ENCODE results near the gene CYB5R3.
"Not testable (repeated sequence)": the region's sequence is repeated elsewhere in the genome, so short reads cannot be mapped to it uniquely, and the experiment has no call there.

CYB5R3 gene

DNA sequence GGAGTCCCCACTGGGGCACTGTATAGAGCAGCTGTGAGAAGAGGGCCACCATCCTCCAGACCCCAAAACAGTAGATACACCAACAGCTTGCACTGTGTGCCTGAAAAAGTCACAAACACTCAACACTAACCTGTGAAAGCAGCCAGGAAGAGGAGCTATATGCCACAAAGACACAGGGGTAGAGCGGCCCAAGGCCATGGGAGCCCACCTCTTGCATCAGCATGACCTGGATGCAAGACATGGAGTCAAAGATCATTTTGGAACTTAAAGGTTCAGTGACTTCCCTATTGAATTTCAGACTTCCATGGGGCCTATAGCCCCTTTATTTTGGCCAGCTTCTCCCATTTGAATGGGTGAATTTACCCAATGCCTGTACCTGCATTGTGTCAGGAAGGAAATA, 29.7 kb upstream of the CYB5R3 start:
- Histone ChIP-seq H3K9me3 (ENCODE audit: control insufficient read depth, low read length) (no peaks in the 10 kb centered on the region), H3K27me3 (replicated peaks; ENCODE audit: control insufficient read depth, insufficient read depth, low read length, poor library complexity, severe bottlenecking) (no peaks in the 10 kb centered on the region), H3K4me3 (ENCODE audit: insufficient read depth, low read depth, low read length, poor library complexity, severe bottlenecking) (no peak overlapping the region), H3K4me1 (ENCODE audit: control insufficient read depth, insufficient read depth, low read length, poor library complexity, severe bottlenecking) (no peaks in the 10 kb centered on the region), H3K27ac (ENCODE audit: insufficient read depth, low read length, poor library complexity, severe bottlenecking) (no peak overlapping the region), H3K36me3 (ENCODE audit: control insufficient read depth, insufficient read depth, low read length) (no peaks in the 10 kb centered on the region)
- DNase-seq = no peak

DNA sequence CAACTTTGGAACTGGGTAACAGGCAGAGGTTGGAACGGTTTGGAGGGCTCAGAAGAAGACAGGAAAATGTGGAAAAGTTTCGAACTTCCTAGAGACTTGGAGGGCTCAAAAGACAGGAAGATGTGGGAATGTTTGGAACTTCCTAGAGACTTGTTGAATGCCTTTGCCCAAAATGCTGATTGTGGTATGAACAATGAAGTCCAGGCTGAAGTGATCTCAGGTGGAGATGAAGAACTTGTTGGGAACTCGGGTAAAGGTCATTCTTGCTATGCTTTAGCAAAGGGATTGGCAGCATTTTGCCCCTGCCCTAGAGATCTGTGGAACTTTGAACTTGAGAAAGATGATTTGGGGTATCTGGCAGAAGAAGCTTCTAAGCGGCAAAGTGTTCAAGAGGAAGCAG, 28.7 kb upstream of the CYB5R3 start:
- not testable (repeated sequence) for H3K27me3 ChIP-seq (replicated peaks; ENCODE audit: control insufficient read depth, insufficient read depth, low read length, poor library complexity, severe bottlenecking); H3K36me3 ChIP-seq (ENCODE audit: control insufficient read depth, insufficient read depth, low read length); H3K27ac ChIP-seq (ENCODE audit: insufficient read depth, low read length, poor library complexity, severe bottlenecking); H3K4me3 ChIP-seq (ENCODE audit: insufficient read depth, low read depth, low read length, poor library complexity, severe bottlenecking); DNase-seq; H3K4me1 ChIP-seq (ENCODE audit: control insufficient read depth, insufficient read depth, low read length, poor library complexity, severe bottlenecking); H3K9me3 ChIP-seq (ENCODE audit: control insufficient read depth, low read length)

- Histone ChIP-seq H3K27ac (ENCODE audit: insufficient read depth, low read length, poor library complexity, severe bottlenecking) (no peak overlapping the region), H3K4me3 (ENCODE audit: insufficient read depth, low read depth, low read length, poor library complexity, severe bottlenecking) (no peak overlapping the region), H3K4me1 (ENCODE audit: control insufficient read depth, insufficient read depth, low read length, poor library complexity, severe bottlenecking) (peaks cover 5% of the 10 kb centered on the region), H3K36me3 (ENCODE audit: control insufficient read depth, insufficient read depth, low read length) (no peaks in the 10 kb centered on the region), H3K27me3 (replicated peaks; ENCODE audit: control insufficient read depth, insufficient read depth, low read length, poor library complexity, severe bottlenecking) (no peaks in the 10 kb centered on the region), H3K9me3 (ENCODE audit: control insufficient read depth, low read length) (no peaks in the 10 kb centered on the region)
- no peak for DNase-seq
Observed at GRCh38 chr22:42676059-42676607, 26.9 kb upstream of the CYB5R3 start.

GRCh38 chr22:42673898-42674401, 24.8 kb upstream of the CYB5R3 start:
- Histone ChIP-seq H3K27me3 (replicated peaks; ENCODE audit: control insufficient read depth, insufficient read depth, low read length, poor library complexity, severe bottlenecking) (no peaks in the 10 kb centered on the region), H3K4me1 (ENCODE audit: control insufficient read depth, insufficient read depth, low read length, poor library complexity, severe bottlenecking) (peaks cover 5% of the 10 kb centered on the region), H3K9me3 (ENCODE audit: control insufficient read depth, low read length) (no peaks in the 10 kb centered on the region), H3K36me3 (ENCODE audit: control insufficient read depth, insufficient read depth, low read length) (no peaks in the 10 kb centered on the region), H3K4me3 (ENCODE audit: insufficient read depth, low read depth, low read length, poor library complexity, severe bottlenecking) (no peak overlapping the region), H3K27ac (ENCODE audit: insufficient read depth, low read length, poor library complexity, severe bottlenecking) (no peak overlapping the region)
- DNase-seq = no peak

- DNase-seq; H3K27me3 ChIP-seq (replicated peaks; ENCODE audit: control insufficient read depth, insufficient read depth, low read length, poor library complexity, severe bottlenecking); H3K27ac ChIP-seq (ENCODE audit: insufficient read depth, low read length, poor library complexity, severe bottlenecking); H3K9me3 ChIP-seq (ENCODE audit: control insufficient read depth, low read length); H3K4me1 ChIP-seq (ENCODE audit: control insufficient read depth, insufficient read depth, low read length, poor library complexity, severe bottlenecking); H3K4me3 ChIP-seq (ENCODE audit: insufficient read depth, low read depth, low read length, poor library complexity, severe bottlenecking); H3K36me3 ChIP-seq (ENCODE audit: control insufficient read depth, insufficient read depth, low read length): not testable (repeated sequence)
Observed at GRCh38 chr22:42673071-42673470, 23.9 kb upstream of the CYB5R3 start.

- H3K9me3 ChIP-seq (ENCODE audit: control insufficient read depth, low read length) = no peaks in the 10 kb centered on the region
- no peaks in the 10 kb centered on the region for H3K27me3 ChIP-seq (replicated peaks; ENCODE audit: control insufficient read depth, insufficient read depth, low read length, poor library complexity, severe bottlenecking)
- DNase-seq = no peak
- H3K4me1 ChIP-seq (ENCODE audit: control insufficient read depth, insufficient read depth, low read length, poor library complexity, severe bottlenecking) = peaks cover 5% of the 10 kb centered on the region
- no peak overlapping the region for H3K27ac ChIP-seq (ENCODE audit: insufficient read depth, low read length, poor library complexity, severe bottlenecking)
- no peaks in the 10 kb centered on the region for H3K36me3 ChIP-seq (ENCODE audit: control insufficient read depth, insufficient read depth, low read length)
- no peak overlapping the region for H3K4me3 ChIP-seq (ENCODE audit: insufficient read depth, low read depth, low read length, poor library complexity, severe bottlenecking)
Observed at GRCh38 chr22:42670921-42671709, 21.9 kb upstream of the CYB5R3 start.

- H3K36me3 ChIP-seq (ENCODE audit: control insufficient read depth, insufficient read depth, low read length) = no peaks in the 10 kb centered on the region
- no peak overlapping the region for H3K4me3 ChIP-seq (ENCODE audit: insufficient read depth, low read depth, low read length, poor library complexity, severe bottlenecking)
- H3K27me3 ChIP-seq (replicated peaks; ENCODE audit: control insufficient read depth, insufficient read depth, low read length, poor library complexity, severe bottlenecking) = no peaks in the 10 kb centered on the region
- peaks cover 5% of the 10 kb centered on the region for H3K4me1 ChIP-seq (ENCODE audit: control insufficient read depth, insufficient read depth, low read length, poor library complexity, severe bottlenecking)
- no peak overlapping the region for H3K27ac ChIP-seq (ENCODE audit: insufficient read depth, low read length, poor library complexity, severe bottlenecking)
- no peak for DNase-seq
- no peaks in the 10 kb centered on the region for H3K9me3 ChIP-seq (ENCODE audit: control insufficient read depth, low read length)
Observed at GRCh38 chr22:42670046-42670445, 20.9 kb upstream of the CYB5R3 start.

- H3K27me3 ChIP-seq (replicated peaks; ENCODE audit: control insufficient read depth, insufficient read depth, low read length, poor library complexity, severe bottlenecking); DNase-seq; H3K4me3 ChIP-seq (ENCODE audit: insufficient read depth, low read depth, low read length, poor library complexity, severe bottlenecking); H3K9me3 ChIP-seq (ENCODE audit: control insufficient read depth, low read length); H3K4me1 ChIP-seq (ENCODE audit: control insufficient read depth, insufficient read depth, low read length, poor library complexity, severe bottlenecking); H3K27ac ChIP-seq (ENCODE audit: insufficient read depth, low read length, poor library complexity, severe bottlenecking); H3K36me3 ChIP-seq (ENCODE audit: control insufficient read depth, insufficient read depth, low read length): not testable (repeated sequence)
Observed at GRCh38 chr22:42666393-42666792, 17.2 kb upstream of the CYB5R3 start.

DNA sequence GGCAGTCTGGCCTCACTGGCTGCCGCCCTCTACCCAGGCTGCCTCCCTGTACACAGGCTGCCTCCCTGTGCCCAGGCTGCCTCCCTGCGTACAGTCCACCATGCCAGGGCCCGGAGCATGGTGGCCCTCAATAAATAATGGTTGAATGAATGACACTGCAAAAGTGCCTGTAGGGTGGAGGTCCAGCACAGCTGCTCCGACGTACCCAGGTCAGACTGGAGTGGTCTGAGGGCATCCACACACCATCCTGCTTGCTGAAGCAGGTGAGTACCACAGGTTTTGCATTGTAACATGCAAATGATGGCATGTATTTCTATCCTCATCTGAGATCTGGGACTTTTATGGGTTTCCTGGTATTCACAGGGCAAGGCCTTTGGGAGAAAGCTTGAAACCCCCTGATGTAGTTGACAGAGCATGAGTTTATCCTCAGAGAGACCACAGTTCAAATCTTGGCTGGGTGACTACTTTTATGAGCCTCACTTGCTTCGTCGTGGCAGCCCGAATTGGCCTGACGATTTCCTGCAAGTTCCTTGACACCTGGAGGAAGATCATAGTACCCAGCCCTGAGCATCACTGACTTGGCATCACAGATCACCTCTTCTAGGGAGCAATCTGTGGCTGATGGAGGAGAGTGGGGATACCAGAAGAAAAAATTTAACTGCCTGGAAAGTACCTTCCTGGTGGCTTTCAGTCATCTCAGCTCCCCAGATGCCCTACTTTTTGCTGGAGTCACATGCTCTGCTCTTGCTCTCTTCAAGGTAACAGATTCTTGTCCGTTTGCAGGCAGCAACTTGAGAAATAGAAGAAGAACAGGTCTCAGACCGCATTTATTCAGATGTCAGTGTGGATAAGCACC, 16.0 kb upstream of the CYB5R3 start:
- DNase-seq = no peak
- H3K36me3 ChIP-seq (ENCODE audit: control insufficient read depth, insufficient read depth, low read length) = no peaks in the 10 kb centered on the region
- peaks cover 5% of the 10 kb centered on the region for H3K4me1 ChIP-seq (ENCODE audit: control insufficient read depth, insufficient read depth, low read length, poor library complexity, severe bottlenecking)
- no peak overlapping the region for H3K4me3 ChIP-seq (ENCODE audit: insufficient read depth, low read depth, low read length, poor library complexity, severe bottlenecking)
- no peaks in the 10 kb centered on the region for H3K9me3 ChIP-seq (ENCODE audit: control insufficient read depth, low read length)
- H3K27ac ChIP-seq (ENCODE audit: insufficient read depth, low read length, poor library complexity, severe bottlenecking) = no peak overlapping the region
- H3K27me3 ChIP-seq (replicated peaks; ENCODE audit: control insufficient read depth, insufficient read depth, low read length, poor library complexity, severe bottlenecking) = no peaks in the 10 kb centered on the region
